Prostate gland (tissue), 2 donors: ENCODE measurements around the gene SMG6. TPM values are rescaled to one million over a fixed set of nuclear protein-coding genes. Genes with fewer than 3 reads are reported as not detected.

ENCODE experiments used
- DNase-seq: peaks from one replicate; pipeline ENCODE4 v3.0.0-alpha.2; 2019; ENCODE audit warnings: low spot score
- H3K27ac ChIP-seq, 2 donors: fragments of 200-600 bp; sonication (generic); 2 replicates each; pipeline ENCODE4 v1.5.1; 2017 to 2019
- H3K27me3 ChIP-seq: fragments of 200-600 bp; sonication (generic); replicated peaks from 2 replicates; pipeline ENCODE4 v1.5.1; 2019; ENCODE audit not compliant: insufficient read depth
- H3K36me3 ChIP-seq, 2 donors: fragments of 200-600 bp; sonication (generic); 1 replicate in 1 of 2; 2 replicates in 1 of 2; pipeline versions ENCODE4 v1.5.1 to v1.8.1; 2017 to 2019
- H3K4me1 ChIP-seq: fragments of 200-600 bp; sonication (generic); replicated peaks from 2 replicates; pipeline ENCODE4 v1.5.1; 2019
- H3K4me3 ChIP-seq, 2 donors: fragments of 200-600 bp; sonication (generic); 2 replicates each; pipeline ENCODE4 v1.5.1; 2017 to 2019
- H3K9me3 ChIP-seq: fragments of 200-600 bp; sonication (generic); 2 replicates; pipeline ENCODE4 v1.5.1; 2017
- POLR2A ChIP-seq: fragments of 450-650 bp; IDR thresholded peaks from one replicate; pipeline ENCODE4 v1.6.1; 2016; ENCODE audit warnings: antibody characterized with exemption, mild to moderate bottlenecking
- POLR2AphosphoS5 ChIP-seq: sonication (generic); formaldehyde crosslinking; IDR thresholded peaks from one replicate; pipeline ENCODE4 v1.6.1; 2017; ENCODE audit warnings: antibody characterized with exemption
- WGBS: methylation state at CpG from one replicate; pipeline ENCODE4 v1.1.5; 2018; 5-methylcytosine and 5-hydroxymethylcytosine counted together
- intact Hi-C: fragments of 100-400 bp; cut with DNase I; formaldehyde crosslinking; loops from one replicate; pipeline ENCODE4 v1.14.2; 2022
- total RNA-seq, 2 donors: library from RNA; depleted of rRNA; stranded (reverse); fragments of >200 nt; gene quantifications; one replicate each; pipeline ENCODE4 v1.1.0, GENCODE V29; 2016
- TF ChIP-seq, protein P1 (sequence below), 4 experiments: fragments of 200-600 bp in 2 of 4; fragments of 450-650 bp in 2 of 4; sonication (generic) in 2 of 4; IDR thresholded peaks; 1 replicate in 3 of 4; 2 replicates in 1 of 4; pipeline ENCODE4 v1.5.1; 2016 to 2019; ENCODE audit warnings: antibody characterized with exemption in 4 of 4, mild to moderate bottlenecking in 2 of 4, moderate library complexity in 2 of 4

Gene SMG6
- total RNA-seq, 2 donors from 2014 or later = 23.8 to 56.0 TPM

DNA sequence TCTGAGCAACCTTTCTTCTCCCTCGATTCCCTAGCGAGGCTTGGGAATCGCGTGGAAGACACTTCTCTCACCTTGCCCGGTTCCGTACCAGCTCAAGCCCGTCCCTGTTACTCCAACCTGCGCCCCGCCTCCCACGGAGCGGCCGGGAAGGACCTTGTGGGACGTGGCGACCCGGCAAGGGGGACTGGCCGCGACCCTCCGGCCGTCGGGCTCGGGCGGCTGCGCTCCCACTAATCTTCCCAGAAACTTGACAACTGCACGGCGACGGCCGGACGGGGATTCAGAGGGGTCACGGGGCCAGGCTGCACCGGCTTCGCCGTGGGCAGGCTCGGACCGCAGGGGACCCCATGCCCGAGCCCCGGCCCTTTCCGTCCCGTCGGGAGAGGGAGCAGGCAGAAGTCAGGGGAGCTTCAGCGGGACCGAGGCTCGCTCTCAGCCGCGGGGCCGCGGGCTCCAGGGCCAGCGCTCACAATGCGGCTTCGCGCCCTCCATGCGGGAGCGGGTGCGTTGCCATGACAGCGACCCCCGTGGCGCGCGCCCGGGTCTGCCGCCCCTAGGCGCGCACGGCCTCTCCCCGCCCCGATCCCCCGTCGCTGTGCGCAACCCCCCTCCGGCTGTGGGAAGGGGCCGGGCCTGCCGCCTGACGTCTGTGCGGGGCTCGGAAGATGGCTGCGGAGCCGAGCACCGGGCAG is 33.4 kb upstream of the SMG6 start, which contains the start of gene SGSM2:
TSS of gene SGSM2 (plus strand) at position 650 of the 692 bp plus-strand sequence. CDS start 188 bp downstream, outside the sequence.
- intact Hi-C loops = loop anchor here (2.0 kb wide), 1 partner anchor 282 kb away; the partner anchor contains the start of gene HIC1
- WGBS = under 1% methylated on average over 39 of the region's 77 CpGs
- H3K9me3 ChIP-seq = no peaks in the 10 kb centered on the region
- H3K4me3 ChIP-seq = peak within 1 kb of the TSS; percentile 71 to 89
- TF ChIP-seq, protein P1, sequence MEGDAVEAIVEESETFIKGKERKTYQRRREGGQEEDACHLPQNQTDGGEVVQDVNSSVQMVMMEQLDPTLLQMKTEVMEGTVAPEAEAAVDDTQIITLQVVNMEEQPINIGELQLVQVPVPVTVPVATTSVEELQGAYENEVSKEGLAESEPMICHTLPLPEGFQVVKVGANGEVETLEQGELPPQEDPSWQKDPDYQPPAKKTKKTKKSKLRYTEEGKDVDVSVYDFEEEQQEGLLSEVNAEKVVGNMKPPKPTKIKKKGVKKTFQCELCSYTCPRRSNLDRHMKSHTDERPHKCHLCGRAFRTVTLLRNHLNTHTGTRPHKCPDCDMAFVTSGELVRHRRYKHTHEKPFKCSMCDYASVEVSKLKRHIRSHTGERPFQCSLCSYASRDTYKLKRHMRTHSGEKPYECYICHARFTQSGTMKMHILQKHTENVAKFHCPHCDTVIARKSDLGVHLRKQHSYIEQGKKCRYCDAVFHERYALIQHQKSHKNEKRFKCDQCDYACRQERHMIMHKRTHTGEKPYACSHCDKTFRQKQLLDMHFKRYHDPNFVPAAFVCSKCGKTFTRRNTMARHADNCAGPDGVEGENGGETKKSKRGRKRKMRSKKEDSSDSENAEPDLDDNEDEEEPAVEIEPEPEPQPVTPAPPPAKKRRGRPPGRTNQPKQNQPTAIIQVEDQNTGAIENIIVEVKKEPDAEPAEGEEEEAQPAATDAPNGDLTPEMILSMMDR (IDR thresholded peaks at IDR 0.05) = no peak
- peak; percentile 55 for DNase-seq
- H3K36me3 ChIP-seq = peaks cover 0 to 12% of the 10 kb centered on the region in 2 donors
- H3K27ac ChIP-seq = peak within 1 kb of the TSS; percentile 84 to 97
- H3K27me3 ChIP-seq = no peaks in the 10 kb centered on the region
- no peaks in the 10 kb centered on the region for H3K4me1 ChIP-seq

DNA sequence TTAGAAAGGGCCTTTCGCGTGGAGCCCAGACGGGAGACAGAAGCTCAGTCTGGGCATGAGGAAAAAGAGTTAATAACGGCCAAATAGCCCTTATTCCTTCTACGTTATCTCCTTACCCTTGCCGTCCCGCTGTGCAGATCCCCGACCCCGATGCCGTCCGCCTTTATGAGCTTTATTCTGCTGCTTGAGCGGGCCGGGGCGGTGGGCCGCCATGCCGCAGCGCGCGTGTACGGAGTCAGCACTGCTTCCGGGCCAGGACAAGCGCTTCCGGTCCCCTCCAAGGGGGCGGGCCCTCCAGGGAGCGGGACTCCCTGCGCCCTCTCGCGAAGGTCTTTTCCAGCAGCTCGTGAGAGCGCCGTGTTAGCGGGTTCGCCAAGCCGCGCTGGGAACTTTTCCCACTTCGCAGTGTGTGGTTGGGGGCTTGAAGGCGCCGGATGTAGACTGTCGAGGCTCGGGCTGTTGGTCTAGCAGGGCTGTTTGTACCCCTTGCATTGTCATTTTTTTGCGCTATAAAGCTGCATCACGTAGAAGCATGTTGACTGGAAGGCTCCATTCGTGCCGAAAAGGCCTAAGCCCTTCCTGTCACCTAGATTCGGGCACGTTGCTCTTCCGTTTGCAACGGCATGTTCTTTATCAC is 32.7 kb upstream of the SMG6 start, which contains the start of gene TSR1:
TSS of gene TSR1 (minus strand) at position 243 of the 637 bp plus-strand sequence. CDS start at position 213, 30 bp downstream.
- DNase-seq = peak; percentile 89
- whole genome bisulfite sequencing = under 1% methylated on average over 46 of the region's 48 CpGs
- TF ChIP-seq, protein P1 (IDR thresholded peaks at IDR 0.05) = peak; percentile 14 to 66 (median 39)
- TF ChIP-seq POLR2A (peak; percentile 86), POLR2AphosphoS5 (peak; percentile 95)
- Histone ChIP-seq H3K9me3 (no peaks in the 10 kb centered on the region), H3K27ac (peak within 1 kb of the TSS; percentile 84 to 97), H3K36me3 (peaks cover 0 to 12% of the 10 kb centered on the region in 2 donors), H3K4me3 (peak within 1 kb of the TSS; percentile 71 to 89), H3K4me1 (no peaks in the 10 kb centered on the region), H3K27me3 (no peaks in the 10 kb centered on the region)
- intact Hi-C loops = loop anchor here (2.0 kb wide), 1 partner anchor 282 kb away; the partner anchor contains the start of gene HIC1

DNA sequence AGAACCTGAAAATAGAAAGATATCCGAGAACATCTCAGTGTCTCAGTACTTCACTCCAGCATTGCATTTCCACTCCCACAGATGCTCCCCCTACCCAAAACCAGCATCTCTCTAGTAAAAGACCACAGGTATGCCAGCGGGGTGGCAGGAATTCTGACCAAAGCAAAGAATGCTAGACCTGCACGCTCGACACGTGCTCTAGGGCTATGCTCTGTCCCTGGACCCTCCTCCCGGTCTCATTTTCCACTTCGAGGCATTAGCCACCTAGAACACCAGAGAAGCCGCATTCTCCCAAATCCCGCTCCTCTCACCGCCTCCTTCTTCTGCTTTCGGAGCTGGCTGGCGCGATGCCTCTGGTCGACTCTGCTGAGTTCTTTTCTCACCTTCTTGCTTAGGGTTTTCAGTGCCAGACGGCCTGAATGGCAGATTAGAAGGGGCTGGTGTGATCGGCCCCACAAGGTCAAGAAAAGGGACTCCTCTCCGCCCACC is 32.2 kb upstream of the SMG6 start:
- TF ChIP-seq POLR2A (no peak), POLR2AphosphoS5 (no peak)
- TF ChIP-seq, protein P1 (IDR thresholded peaks at IDR 0.05) = no peak
- Histone ChIP-seq H3K4me3 (peak overlapping the region; percentile 71 to 89), H3K9me3 (no peaks in the 10 kb centered on the region), H3K4me1 (no peaks in the 10 kb centered on the region), H3K27me3 (no peaks in the 10 kb centered on the region), H3K27ac (peak overlapping the region; percentile 84 to 97), H3K36me3 (peaks cover 1 to 17% of the 10 kb centered on the region in 2 donors)
- no peak for DNase-seq
- intact Hi-C loops = loop anchor here (2.0 kb wide), 1 partner anchor 281 kb away; the partner anchor contains the start of gene HIC1
- WGBS = 1% methylated on average over 17 of the region's 17 CpGs

DNA sequence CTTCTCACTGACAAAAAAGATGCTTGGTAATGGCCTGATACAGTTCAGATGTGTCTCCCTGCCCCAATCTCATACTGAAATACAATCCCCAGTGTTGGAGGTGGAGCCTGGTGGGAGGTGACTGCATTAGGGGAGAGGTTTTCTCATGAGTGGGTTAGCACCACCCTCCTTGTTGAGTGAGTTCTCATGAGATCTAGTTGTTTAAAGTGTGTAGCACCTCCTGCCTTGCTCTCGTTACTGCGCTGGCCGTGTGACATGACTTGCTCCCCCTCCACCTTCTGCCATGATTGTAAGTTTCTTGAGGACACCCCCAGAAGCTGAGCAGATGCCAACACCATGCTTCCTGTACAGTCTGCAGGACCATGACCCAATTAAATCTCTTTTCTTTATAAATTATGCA is 27.7 kb upstream of the SMG6 start:
- peaks cover 6 to 21% of the 10 kb centered on the region in 2 donors for H3K36me3 ChIP-seq
- no peak for DNase-seq
- 76% methylated on average over 3 of the region's 3 CpGs for WGBS
- TF ChIP-seq POLR2A (no peak), POLR2AphosphoS5 (no peak)
- TF ChIP-seq, protein P1 (IDR thresholded peaks at IDR 0.05) = no peak
- intact Hi-C loops = no loop called here
- H3K27ac ChIP-seq = no peak overlapping the region
- H3K4me3 ChIP-seq = no peak overlapping the region
- H3K4me1 ChIP-seq = no peaks in the 10 kb centered on the region
- no peaks in the 10 kb centered on the region for H3K9me3 ChIP-seq
- H3K27me3 ChIP-seq = no peaks in the 10 kb centered on the region
